HG03378 (cell line): ENCODE measurements around the gene GPR108.

Source experiments
- ATAC-seq: cut with Tn5 transposase; IDR thresholded peaks from one replicate; pipeline ENCODE4 v1.9.1; 2021; ENCODE audit warnings: mild to moderate bottlenecking, moderate library complexity; ENCODE audit not compliant: unreplicated experiment

GPR108 gene

DNA sequence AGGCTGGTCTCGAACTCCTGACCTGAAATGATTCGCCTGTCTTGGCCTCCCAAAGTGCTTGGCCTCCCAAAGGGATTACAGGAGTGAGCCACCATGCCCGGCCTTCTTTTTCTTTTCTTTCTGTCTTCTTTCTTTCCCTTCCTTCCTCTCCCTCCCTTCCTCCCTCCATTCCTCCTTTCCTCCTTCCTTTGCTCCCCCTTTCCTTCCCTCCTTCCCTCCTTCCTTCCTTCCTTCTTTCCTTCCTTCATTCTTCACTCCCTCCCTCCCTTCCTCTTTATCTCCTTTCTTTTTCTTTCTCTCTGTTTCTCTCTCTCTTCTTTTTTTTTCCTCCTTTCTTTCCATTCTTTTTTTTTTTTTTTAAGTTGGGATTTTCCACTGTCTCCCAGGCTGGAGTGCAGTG lies 29.0 kb downstream of the GPR108 start:
- ATAC-seq: no peak

DNA sequence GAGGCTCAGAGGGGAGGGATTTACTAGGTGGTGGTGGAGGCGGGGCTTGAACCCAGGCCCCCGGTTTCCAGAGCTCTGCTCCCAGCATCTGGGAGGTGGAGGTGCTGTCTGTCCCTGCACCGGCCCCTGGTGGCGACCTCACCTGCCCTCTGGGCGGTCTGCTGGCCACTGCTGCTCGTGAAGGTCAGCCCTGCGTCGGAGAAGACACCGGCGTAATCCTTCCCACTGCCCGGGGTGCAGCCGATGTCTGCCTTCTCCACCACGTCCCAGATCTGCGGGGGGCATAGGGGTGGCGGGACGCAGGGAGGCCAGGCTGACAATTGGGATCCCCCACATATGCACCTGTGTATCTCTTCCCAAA lies 29.7 kb downstream of the GPR108 start:
- ATAC-seq: no peak

DNA sequence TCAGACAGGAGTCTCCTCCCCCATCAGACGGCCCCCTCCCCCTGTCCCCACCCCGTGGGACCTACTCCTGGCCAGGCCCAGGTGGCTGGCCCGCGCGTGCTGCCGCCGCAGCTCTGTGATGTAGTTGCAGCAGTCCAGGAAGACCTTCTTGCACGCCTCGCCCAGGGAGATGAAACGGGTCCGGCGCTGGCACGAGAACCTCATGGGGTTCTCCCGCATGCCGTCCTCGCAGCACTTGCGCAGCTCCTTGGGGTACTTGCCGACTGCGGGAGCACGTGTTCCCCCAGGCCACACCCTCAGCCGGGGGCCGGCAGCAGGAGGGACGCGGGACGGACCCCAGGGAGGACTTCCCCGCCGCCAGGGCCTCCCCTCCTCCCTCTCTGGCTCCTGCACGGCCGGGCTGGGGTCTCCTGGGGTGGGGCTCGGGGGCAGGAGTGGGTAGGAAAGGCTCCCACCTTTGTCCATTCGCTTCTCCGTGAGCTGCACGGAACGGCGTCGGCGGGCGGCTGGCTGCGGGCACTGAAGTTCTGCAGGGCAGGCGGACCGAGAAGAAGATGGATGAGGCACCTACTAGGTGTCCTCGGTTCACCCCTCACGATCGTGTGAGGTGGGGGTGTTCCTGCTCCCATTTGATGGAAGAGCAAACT lies 30.2 kb downstream of the GPR108 start:
- ATAC-seq: no peak

DNA sequence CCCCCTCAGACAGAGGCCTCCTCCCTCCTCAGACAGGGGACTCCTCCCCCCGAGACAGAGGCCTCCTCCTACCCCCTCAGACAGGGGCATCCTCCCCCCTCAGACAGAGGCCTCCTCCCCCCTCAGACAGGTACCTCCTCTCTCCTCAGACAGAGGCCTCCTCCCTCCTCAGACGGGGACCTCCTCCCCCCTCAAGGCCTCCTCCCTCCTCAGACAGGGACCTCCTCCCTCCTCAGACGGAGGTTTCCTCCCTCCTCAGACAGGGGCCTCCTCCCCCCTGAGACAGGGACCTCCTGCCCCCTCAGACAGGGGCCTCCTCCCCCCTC lies 30.8 kb downstream of the GPR108 start:
- no peak for ATAC-seq

DNA sequence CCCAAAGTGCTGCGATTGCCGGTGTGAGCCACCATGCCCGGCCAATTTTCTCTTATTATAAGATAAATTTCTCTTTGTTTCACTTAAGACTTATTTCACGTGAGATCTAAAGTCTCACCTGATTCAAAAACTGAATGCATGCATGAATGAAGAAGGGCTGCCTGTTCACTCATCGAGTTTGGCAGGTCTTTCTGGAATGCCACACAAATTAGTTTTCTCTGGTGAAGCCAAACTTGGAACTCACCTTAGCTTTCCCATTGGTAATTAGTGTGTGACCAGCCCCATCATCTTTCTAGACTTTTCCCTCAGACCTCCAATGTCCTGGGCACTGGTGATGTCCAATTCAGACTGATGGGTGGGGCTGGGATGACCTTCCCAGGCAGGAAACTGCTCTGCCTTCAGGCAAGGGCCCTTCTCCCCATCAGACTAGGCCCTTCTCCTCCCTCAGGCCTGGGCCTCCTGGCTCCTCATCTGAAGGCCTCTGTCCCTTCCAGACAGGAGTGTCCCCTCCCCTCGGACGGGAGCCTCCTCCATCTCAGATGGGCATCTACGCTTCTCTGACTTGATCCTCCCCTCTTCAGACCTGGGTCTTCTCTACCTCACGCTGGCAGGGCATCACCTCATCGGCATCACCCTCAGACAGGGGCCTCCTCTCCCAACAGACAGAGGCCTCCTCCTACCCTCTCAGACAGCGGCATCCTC lies 31.3 kb downstream of the GPR108 start:
- ATAC-seq: no peak

DNA sequence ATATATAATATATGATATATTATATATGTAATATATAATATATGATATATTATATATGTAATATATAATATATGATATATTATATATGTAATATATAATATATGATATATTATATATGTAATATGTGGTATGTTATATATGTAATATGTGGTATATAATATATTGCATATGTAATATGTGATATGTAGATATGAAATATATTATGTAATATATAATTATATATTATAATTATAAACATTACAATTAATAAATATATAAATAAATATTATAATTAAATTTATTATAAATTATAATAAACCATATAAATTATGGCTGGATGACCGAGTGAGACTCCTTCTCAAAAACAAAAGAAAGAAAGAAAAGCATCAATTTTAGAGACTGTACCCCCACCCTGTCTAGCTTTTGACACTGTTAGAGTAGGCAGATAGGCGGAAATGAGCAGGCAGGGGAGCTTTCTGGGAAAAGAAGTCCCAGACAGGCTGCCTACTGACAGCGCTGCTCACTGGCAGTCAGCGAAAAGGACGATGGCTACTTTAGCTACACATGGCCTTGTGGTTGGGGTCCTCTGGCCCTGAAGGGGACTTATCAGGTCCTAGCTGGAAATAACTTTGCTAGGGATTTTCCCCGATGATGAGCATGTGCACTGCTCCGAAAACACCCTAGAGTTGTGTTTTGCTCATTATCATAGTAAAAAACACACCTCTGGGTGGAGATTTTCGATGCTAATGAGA lies 36.6 kb downstream of the GPR108 start:
- ATAC-seq: no peak

DNA sequence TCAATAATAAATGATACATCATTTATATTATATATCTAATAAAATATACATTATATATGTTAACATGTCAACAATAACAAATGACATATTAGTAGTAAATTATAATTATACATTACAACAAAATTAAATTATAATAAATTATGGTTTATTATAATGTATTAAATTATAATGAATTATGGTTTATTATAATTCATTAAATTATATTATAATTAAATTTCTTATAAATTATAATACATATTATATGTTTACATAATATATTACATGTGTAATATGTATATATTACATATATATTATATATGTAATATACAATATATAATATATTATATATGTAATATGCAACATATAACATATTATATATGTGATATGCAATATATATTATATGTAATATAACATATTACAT lies 37.4 kb downstream of the GPR108 start:
- ATAC-seq: no peak

DNA sequence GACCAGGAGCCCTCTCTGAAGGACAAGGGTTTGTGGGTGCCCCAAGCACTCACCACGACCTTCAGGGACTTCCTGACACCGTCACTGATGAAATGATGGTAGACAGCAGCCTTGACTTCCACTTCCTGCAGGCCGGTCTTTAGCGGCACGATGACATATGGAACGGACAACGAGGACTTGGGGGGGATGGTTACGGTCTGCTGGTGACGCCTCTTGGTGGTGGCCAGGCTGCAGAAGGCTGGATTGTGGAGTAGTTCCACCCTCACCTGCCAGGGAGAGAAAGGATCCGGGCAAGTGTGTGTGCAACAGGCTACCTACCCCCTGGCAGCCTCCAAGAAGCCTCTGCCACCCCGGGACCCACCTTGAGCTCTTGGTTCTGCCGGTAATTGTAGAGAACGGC lies 40.1 kb downstream of the GPR108 start:
- no peak for ATAC-seq

DNA sequence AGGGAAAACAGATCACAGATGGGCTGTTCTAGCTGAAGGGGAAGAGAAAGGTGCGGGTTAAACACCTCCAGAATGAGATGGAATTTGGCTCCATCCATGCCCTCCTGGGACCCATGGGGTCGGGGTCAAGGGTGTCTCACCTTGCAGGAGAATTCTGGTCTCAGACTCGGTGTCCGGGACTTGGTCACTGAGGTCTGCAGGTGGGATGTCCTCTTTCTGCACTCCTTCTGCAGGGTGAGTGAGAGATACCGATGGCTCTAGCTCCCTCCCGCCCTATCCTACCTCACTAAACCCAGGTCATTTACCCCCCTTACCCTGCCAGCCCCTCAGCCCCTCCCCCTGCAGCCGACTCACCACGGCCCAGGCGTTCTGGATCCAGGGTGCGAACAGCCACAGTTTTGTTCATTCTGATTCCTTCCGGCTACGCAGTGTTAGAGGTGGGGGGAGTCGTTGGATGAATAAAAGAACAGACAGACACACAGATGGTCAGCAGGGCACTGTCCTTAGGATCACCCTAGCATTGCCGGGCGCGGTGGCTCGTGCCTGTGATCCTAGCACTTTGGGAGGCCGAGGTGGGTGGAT lies 41.0 kb downstream of the GPR108 start:
- ATAC-seq: no peak

DNA sequence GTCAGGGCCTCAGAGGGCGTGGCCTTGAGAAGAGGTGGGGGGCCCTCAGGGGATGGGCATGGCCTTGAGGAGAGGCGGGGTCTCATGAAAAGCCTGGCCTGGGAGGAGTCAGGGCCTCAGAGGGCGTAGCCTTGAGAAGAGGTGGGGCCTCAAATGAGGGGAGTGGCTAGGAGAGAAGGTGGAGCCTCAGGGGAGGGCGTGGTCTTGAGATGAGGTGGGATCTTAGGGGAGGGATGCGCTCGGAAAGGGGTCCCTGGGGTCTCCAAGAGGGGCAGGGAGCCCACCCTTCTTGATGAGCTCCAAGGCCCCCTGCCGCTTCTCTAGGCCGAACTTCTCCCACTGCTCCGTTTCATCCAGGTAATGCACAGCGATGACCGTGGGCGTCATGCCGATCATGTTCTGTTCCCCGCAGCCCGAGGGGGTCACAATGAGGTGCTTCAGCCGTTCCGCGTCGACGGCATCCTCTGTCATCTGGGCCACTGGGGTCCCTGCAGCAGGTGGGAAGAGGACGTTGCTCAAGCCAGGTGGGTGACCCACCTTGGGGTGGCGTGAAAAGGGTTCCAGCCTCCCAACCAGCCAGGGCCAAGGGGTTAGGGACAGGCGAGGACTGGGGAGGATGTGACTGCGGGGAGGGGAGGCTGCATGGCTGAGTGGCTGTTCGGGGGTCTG lies 43.1 kb downstream of the GPR108 start:
- ATAC-seq: no peak

DNA sequence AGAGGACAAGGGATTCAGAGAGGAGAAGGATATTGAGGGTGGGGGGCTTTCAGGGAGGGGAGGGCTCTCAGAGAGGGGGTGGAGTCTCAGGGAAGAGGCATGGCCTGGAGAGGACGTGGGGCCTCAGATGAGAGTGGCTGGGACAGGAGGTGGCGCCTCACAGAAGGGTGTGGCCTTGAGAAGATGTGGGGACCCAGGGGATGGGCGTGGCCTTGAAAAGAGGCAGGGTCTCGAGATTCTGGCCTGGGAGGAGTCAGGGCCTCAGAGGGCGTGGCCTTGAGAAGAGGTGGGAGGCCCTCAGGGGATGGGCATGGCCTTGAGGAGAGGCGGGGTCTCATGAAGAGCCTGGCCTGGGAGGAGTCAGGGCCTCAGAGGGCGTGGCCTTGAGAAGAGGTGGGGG lies 43.7 kb downstream of the GPR108 start:
- no peak for ATAC-seq

DNA sequence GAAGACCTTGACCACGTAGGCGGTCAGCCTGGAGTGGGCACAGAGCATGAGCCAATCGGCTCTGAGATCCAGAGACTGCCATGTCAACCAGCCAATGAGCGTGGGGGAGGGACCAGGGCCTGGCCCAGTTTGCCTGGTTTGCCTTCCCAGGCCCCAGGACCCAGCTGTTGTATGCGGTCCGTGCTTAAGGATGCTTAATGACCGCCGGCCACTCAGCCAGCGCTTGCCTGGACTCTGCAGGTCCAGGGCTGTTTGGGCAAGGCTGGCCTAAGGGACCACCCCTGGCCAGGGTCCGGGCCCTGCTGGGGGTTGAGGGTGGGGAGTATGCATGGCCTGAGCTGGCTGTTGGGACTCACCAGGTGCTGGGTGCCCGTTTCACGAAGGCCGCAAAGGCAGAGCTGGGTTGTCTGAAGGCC lies 44.3 kb downstream of the GPR108 start:
- ATAC-seq: no peak

DNA sequence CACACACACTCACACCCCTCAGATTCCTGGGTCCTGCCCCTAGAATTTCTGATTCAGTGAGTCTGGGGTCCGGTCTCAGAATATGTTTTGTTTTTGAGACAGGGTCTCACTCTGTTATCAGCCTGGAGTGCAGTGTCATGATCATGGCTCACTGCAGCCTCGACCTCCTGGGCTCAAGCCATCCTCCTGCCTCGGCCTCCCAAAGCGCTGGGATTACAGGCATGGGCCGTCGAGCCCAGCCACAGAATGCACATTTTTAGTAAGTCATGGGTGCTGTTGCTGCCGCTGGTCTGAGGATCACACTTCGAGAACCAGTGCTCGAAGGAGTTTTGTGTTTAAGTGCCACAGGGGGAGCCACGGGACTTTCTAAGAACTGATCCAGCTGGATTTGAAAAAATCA lies 45.4 kb downstream of the GPR108 start:
- ATAC-seq: no peak

DNA sequence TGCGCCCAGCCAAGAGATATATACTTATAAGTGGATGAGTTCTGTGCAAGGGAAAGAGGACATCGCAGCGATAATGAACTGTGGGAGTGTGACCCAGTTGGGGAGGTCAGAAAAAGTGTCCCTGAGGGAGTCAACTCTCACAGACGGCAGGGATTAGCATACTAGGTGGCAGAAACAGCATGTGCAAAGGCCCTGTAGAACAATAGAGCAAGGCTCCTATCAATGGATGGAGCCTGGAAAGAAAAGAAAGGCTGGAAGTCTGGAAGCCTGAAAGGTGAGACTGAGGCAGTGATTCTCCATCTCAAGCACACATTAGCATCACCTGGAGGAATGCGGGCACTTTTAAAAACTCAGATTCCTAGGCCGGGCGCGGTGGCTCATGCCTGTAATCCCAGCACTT lies 46.0 kb downstream of the GPR108 start:
- no peak for ATAC-seq

DNA sequence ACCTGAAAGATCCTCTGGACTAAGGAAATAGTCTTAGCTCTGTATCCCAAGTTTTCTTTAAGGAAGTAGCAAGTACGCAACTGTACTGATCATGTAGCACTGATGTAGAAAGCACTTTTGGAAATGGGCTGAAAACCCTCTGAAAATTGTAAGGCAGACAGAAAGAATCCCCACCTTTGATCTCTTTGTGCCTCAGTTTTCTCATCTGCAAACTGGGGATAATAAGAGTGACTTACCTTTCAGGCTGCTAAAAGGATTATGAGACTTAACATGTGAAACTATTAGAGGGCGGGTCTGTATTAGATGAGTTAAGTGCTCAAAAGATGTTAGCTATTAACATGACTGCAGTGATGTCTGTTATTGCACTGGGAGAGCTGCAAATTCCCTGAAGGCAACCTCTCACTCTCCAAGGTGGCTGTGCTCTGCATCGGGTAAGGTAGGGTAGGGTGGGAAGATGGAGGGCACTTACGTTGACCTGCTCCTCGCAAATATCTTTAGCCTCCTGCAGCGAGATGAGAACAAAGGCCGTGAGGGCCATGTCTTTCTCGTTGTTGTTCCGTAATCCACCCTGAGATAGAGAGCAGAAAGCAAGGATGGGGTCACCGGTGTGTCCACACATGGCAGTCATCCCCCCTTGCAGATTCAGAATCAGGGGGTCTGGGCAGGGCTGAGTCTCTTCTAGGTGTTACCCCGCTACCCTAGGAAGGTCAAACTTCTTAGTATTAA lies 47.1 kb downstream of the GPR108 start:
- ATAC-seq: no peak

DNA sequence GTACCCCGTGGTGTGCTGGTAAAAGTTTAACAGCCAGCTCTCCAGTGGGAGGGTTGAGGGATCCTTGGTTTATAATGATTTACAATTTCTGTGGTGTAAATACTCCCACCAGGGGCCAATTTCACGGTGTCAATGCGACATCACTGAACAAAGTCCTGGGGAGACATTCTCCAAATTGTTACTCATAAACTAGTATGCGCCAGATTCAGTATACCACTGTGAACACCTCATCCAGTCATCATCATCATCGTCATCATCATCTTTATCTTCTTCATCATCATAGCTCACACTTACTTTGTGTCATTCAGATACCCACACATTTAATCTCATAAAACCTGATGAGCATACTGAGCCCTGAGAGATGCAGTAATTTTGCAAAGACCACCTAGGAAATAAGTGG lies 50.3 kb downstream of the GPR108 start:
- ATAC-seq: no peak

DNA sequence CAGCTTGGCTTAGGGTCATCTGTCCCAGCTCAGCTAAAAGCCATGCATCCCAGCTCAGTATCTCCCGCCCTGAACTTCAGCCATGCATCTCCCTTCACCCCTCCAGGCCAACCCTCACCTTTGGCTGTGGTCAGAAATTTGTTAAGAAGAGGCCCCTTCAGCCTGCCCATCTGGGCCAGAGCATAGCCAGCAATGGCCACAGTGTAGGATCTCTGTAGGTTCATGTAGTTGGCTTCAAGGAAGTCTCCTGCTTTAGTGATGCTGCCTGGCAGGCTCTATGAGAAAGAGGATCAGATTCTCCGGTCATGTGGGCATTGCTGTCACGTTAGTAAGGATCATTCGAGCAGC lies 50.8 kb downstream of the GPR108 start:
- no peak for ATAC-seq

DNA sequence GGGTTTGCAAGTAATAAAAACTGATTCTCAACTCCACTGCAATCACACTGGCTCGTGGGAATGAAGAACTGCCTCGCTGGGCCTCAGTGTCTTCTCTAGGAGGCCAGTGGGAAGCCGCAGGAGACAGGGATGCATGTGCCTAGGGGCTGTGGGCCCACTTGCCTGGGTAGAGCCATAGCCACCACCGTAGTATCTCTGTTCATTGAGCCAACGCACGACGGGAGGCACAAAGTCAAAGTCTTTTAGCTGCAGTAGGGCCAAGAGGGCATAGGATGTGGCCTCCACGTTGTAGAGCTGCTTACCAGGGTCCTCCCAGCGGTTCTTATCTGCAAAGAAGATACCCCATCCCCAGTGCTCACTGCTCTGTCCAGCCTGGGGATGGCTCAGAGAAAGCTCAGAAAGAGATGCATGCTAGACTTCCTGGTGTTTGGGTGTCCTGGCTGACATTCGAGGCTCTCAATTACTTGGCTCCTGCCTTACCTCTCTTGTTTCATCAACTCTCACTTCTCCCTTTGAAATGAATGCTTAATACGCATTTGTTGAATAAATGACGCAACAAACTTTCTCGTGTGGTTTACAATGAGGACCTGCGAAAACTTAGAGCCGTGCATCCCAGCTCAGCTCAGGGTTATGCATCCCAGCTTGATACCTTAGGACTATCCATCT lies 51.3 kb downstream of the GPR108 start:
- no peak for ATAC-seq

DNA sequence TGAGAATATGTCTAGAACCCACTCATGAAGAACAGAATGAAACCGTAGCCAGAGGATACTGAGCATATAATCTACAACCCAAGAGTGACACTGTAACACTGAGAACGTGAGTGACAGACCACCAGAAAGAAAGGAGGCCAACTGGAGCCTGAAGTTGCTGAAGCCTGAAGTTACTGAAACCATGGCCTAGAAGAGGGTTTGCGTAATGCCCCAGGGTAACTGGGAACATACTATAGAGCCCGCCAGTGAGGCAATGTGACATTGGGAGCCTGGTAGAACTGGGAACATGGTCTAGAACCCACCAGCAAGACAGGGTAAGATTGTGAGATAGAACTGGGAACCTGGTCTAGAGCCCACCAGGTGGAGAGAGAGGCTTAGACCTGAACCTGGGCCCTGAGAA lies 51.9 kb downstream of the GPR108 start:
- no peak for ATAC-seq

DNA sequence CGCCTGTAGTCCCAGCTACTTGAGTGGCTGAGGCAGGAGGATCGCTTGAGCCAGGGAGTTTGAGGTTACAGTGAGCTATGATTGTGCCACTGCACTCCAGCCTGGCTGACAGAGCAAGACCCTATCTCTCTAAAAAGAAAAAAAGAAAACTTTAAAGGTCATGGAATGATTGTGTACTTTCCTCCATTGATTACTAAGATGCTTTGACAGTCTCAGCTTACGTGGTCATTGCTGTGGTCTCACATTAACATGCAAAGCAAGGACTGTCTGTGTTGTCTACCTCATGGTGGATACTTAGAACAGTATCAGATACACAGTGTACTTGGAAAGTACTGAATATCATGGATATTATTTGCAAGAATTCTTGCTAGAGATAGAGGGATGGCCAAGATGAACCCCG lies 53.4 kb downstream of the GPR108 start:
- no peak for ATAC-seq
